Inflammatory macrophage (primary cell): Measurements from ENCODE around the gene DYNLT4.
"Not testable (repeated sequence)": the region's sequence is repeated elsewhere in the genome, so short reads cannot be mapped to it uniquely, and the experiment has no call there.

Experiments
- DNase-seq, 2 donors: peaks; one replicate each; pipeline ENCODE4 v3.0.0-alpha.2; 2020 to 2022
- total RNA-seq, 18 experiments: gene quantifications; one replicate each; lab custom pipeline; 2026; ENCODE audit warnings: mixed read lengths in 6 of 18, inconsistent platforms in 2 of 18; lab: John Stamatoyannopoulos, UW

DYNLT4 gene
- 0.08 to 0.91 (median 0.38) reads per million in 18 experiments for total RNA-seq

- DNase-seq = no peak
Measured at GRCh38 chr1:44806704-44807363, at the start of gene DYNLT4. TSS of gene DYNLT4 (minus strand) at chr1:44807351. CDS start at chr1:44806668, 683 bp downstream.

GRCh38 chr1:44855742-44856141, 48.6 kb upstream of the DYNLT4 start:
- no peak for DNase-seq

DNA sequence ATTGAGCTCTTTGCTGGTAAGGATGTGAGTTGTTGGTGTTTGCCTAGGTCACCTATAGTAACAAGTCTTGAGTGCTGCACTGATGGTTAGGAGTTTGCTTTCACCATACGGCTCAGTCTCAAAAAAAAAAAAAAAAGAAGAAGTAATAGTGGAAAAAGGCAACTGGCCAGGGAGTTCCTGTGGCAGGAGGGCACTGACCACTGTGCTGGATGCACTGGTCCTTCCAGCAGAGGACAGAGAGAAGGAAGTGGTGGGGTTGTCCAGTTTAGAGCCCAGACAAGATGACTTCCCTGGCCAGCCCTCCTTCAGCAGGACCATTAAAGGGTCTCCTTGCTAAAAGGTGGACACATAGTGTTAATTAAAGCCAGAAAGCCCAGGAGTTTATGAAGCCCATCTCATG, 47.8 kb upstream of the DYNLT4 start:
- peak in 1 of 2 donors; percentile 29 for DNase-seq

GRCh38 chr1:44853201-44853600, 46.0 kb upstream of the DYNLT4 start:
- no peak for DNase-seq

DNA sequence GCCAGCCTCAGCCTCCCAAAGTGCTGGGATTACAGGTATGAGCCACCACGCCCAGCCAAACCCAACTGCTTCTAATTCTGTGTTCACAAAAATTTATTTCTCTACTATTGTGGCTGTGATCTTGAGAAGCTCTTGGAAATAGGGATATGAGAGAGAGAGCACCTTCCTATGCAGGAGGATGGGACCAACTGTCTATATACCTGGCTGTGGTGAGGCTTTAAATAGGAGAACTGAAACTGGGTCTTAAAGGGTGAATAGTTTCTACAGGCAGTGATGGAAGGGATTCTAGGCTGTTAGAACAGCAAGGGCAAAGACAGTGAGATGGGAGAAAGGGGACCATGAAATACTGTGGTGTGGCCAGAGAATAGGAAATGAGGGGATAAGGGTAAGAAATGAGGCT, 44.2 kb upstream of the DYNLT4 start:
- no peak for DNase-seq

DNA sequence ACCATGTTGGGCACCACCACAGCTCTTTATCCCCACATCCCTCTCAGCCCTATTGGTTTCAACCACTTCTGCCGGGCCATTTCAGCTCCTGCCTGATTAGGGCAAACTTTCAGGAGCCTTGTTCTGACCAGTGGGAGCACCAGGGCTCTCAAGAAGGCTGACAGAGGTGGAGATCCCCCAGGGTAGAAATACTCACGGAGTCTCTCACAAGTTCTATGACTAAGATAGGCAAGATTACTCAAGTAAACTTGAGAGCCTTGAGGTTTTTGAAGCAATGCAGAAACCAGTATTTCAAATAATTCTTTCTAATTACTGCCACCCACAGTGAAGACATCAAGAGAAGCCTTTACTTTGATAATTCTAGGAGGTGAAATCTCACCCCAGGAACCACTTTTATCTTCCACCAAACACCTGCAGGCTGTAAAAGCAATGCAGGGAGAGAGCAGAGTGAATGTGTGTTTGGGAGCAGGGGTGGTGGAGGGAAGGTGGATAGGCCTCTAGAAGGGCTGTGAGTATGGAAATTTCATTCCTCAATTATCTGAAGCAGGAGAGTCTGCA, 42.5 kb upstream of the DYNLT4 start:
- no peak for DNase-seq

DNA sequence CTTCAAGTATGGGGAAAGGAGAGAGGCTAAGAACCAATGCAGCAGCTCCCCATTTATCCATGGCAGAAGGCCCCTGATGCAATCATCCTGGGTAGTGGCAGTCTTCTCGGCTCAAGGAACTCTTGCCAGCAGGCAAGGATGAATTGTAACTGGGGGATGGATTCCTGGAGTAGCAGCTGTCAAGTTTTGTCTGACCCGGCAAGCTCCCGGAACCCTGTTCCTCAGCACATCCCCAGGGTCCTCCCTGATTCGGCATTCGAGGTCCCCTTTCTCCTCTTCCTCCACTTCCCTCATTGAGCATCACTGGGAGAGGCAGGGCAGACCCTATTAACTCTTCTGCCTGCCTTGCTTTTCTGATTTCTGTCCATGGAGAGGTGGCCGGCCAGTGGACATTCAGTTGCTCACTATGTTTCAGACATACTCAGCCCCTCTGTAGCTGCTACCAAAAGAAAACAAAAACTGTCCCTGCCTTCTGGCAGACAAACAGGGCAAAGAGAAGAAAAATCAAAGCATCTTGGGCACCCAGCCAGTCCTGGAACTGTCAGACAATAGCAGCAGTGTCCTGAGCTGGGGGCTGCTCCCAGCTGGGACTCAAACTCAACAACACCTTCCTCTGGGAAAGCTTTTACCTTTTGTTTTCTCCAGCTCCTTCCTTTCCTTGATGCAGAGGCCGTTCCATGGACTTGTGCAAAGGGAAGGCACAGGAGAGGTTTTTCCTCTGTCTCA, 41.5 kb upstream of the DYNLT4 start:
- no peak for DNase-seq

GRCh38 chr1:44847845-44848244, 40.7 kb upstream of the DYNLT4 start:
- DNase-seq = no peak

- no peak for DNase-seq
Measured at GRCh38 chr1:44846985-44847384, 39.8 kb upstream of the DYNLT4 start.

DNA sequence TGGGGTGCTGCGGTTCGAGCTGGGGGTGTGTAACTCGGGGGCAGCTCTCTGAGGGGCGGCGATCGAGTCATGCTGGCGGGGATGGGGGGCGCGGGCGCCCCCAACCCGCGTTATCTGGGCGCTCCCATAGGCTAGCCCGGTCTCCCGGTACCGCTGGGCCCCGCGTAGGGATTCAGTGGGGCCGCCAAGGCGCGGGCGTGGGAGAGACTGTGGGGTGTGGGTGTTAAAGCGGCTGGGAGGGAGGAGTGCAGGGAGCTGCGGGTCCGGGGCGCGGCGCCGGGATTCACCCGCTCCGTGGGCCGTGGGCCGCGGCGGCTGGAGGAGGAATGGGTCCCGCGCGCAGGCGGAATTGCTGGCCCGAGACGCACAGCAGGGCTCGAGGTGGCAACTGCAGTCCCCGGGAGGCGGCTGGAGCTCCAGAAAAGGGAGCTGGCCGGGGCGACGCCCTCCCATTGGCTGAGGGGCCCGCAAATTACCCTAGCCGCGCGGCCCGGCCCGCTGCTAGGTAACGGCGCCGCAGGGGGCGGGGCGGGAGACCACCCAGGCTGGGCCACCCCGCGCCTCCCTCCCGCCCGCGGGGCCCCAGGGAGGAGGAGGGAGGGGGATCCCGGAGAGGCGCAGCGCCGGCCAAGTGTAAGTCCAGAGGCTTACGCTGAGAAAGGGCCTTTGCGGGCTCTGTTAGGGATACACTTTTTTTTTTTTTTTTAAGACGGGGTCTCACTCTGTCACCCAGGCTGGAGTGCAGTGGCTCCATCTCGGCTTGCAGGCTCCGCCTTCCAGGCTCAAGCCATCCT, 35.9 kb upstream of the DYNLT4 start, which contains the start of gene PTCH2:
Gene PTCH2, minus strand, starts transcription at position 392 of the 794 bp plus-strand sequence. Its CDS starts 321 bp downstream, at position 71.
- peak in 1 of 2 donors; percentile 30 for DNase-seq

- DNase-seq = no peak
Measured at GRCh38 chr1:44842486-44842861, 35.3 kb upstream of the DYNLT4 start.

- no peak for DNase-seq
Measured at GRCh38 chr1:44839576-44839975, 32.4 kb upstream of the DYNLT4 start.

- DNase-seq = not testable (repeated sequence)
Measured at GRCh38 chr1:44838294-44838693, 31.1 kb upstream of the DYNLT4 start.

DNA sequence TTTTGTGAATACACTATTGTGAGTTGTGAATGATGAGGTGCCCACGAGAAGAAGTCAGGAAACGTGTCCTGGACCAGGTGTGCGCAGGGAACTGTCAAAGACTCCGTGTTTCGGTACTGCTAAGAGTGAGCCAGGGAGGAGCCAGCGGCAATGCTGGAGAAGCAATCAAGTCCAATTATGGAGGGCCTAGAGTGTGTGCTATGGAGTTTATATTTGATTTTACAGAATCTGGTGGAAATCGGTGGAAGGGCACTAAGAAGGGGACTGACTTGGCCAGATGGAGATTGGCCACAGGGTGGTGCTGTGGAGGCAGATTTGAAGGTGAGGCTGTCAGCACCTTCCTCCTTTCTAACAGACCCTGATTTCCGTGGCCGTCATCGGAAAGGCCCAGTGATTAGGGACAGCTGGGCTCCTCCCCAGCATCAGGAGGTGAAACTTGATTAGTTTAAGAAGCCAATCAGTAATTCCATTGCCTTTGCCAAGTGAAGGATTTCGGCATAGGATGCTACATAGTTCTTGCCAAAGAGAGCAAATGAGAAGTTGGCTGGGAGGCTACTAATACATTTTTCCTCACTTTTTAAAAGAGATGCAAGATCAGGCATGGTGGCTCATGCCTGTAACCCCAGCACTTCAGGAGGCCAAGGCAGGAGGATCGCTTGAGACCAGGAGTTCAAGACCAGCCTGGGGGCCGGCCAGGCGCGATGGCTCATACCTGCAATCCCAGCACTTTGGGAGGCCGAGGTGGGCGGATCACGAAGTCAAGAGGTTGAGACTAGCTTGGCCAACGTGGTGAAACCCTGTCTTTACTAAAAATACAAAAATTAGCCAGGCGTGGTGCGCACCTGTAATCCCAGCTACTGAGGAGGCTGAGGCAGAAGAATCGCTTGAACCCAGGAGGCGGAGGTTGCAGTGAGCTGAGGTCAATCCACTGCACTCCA, 28.9 kb upstream of the DYNLT4 start:
- DNase-seq = peak; percentile 83

- no peak for DNase-seq
Measured at GRCh38 chr1:44834328-44834727, 27.2 kb upstream of the DYNLT4 start.

DNA sequence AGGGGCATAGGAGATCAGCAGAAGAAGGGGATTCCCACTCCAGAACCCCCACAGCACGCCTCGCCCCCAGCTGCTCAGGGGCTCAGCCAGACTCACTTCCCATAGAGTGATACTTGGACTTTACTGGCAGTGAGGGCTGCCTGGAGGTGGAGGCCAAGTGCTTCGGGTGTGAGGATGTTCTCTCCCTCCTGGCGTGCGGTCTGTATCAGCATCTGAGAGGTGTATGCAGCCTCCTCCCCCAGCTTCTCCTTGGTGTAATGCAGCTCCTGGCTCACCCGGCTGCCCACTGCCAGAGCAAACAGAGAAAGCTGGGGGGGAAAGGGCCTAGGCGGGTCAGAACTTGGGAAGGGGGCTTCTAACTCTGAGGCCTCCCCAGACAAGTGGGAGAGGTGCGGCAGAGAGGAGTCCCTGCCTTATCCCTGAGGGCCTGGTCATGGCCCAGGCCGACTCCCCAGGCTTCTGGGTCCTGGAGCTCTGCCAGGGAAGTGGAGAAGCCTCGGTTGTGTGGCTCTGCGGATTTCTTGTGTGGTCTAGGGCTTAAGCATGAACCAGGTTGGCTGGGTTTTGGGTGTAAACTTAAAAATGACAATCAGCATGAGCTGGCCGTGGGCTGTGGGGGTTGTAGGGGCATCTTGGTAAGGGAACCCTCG, 25.0 kb upstream of the DYNLT4 start:
- DNase-seq = no peak

- DNase-seq = no peak
Measured at GRCh38 chr1:44831516-44831915, 24.4 kb upstream of the DYNLT4 start.

- no peak for DNase-seq
Measured at GRCh38 chr1:44830900-44831304, 23.8 kb upstream of the DYNLT4 start.

DNA sequence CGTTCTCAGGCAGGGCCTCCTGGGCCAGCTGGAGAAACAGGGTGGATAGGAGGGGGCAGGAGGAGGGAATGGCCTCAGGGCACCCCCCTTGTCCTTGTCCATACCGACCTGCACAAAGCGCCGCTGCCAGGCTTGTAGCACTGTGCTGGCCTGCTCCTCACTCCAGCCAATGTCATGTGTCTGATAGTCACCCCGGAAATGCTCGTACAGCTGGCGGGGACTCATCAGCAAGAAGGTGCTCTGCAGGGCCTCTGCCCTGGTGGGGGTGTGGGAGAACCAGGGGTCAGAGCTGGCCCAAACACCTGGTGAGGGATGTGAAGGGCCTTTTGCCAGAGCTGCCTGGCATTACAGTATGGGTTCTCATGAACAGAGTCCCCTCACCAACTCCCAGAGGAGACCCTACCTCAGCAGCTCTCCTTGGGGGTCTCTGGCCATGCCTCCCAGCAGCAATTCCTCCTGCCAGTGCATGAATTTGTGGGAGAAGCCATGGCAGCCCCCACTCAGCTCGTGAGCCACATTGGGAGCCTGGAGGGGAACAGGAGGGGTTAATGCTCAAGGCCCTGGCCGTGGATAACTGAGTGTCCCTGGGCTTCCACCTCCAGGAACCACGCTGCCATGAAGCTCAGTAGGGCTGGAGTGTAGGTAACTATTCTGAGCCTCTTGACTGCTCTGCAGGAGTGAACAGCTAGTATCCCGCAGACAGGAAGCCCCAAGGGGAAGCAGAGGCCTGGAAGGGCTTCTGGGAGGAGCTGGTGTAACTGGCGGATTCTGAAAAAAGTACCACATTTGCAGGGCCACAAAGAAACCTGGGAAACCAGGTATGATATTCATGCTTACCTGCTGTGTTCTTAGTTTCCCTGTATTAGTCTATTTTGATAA, 22.6 kb upstream of the DYNLT4 start:
- DNase-seq = peak in 1 of 2 donors; percentile 34

- no peak for DNase-seq
Measured at GRCh38 chr1:44828841-44829440, 21.8 kb upstream of the DYNLT4 start.
